ENCODE results near the gene CDA. TPM values are rescaled to one million over a fixed set of nuclear protein-coding genes. Genes with fewer than 3 reads are reported as not detected.

Gene CDA
- total and polyA plus RNA-seq, 2 donors (not counting 3 experiments of a cell fraction or from before 2014, with no cell fraction given), result 0.35 to 1.9 TPM

GRCh38 chr1:20618550-20618949, 29.7 kb downstream of the CDA start:
- Histone ChIP-seq H3K79me2 (ENCODE audit: control insufficient read depth, insufficient read depth, low read length) (no peaks in the 10 kb centered on the region), H3K9me3 (replicated peaks; ENCODE audit: control insufficient read depth, insufficient read depth, low read length) (no peaks in the 10 kb centered on the region)
- BruUV-seq (replicated peaks), result no TSS peak

DNA sequence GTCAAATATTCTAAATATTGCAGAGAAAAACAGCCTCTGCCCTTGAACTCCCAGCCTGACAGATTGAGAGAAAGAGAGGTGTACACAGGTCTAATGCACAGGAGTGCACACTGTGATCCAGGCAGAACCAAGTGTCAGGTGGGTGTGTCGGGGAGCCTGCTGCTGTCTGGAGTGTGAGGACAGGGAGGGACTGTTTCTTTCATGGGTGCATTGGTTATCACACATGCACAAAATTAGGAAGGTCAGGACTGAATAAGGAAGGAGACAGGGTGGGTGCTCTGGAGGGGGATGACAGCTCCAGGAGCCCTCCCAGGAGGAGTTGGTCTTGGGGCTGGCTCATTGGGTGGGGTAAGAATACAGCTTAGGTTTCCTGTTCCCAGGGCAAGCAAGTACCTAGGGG, 31.1 kb downstream of the CDA start:
- no peak overlapping the region for H3K4me3 ChIP-seq (replicated peaks in 1 of 3; ENCODE audit: insufficient read depth in 1 of 3, low read depth in 1 of 3, low read length in 3 of 3)
- H4K20me1 ChIP-seq (replicated peaks; ENCODE audit: control insufficient read depth, extremely low read depth, insufficient read depth, low read length), result no peaks in the 10 kb centered on the region
- ChIA-PET CTCF (interaction anchor here (2.2 kb wide), 1 partner anchor 13 kb away, joined by 8 read pairs; the partner anchor contains the start of gene PINK1), POLR2A (no interaction called here)
- H3K9me3 ChIP-seq (replicated peaks; ENCODE audit: control insufficient read depth, insufficient read depth, low read length), result no peaks in the 10 kb centered on the region
- H3K4me1 ChIP-seq (ENCODE audit: control insufficient read depth, extremely low read depth, insufficient read depth, low read length), result no peaks in the 10 kb centered on the region
- peaks cover 0 to 2% of the 10 kb centered on the region in 2 experiments for H3K27me3 ChIP-seq (ENCODE audit: control insufficient read depth in 2 of 2, insufficient read depth in 2 of 2, low read length in 2 of 2)
- H3K79me2 ChIP-seq (ENCODE audit: control insufficient read depth, insufficient read depth, low read length), result no peaks in the 10 kb centered on the region
- no TSS peak for BruUV-seq (replicated peaks)
- no peaks in the 10 kb centered on the region for H3K9me1 ChIP-seq (replicated peaks; ENCODE audit: control insufficient read depth, extremely low read depth, insufficient read depth, low read length)
- TF ChIP-seq POLR2A (IDR thresholded peaks at IDR 0.05; ENCODE audit: low read depth, low read length), result no peak
- TF ChIP-seq, protein P1, sequence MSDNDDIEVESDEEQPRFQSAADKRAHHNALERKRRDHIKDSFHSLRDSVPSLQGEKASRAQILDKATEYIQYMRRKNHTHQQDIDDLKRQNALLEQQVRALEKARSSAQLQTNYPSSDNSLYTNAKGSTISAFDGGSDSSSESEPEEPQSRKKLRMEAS (IDR thresholded peaks at IDR 0.05; ENCODE audit: insufficient read depth, insufficient read length), result no peak
- no peak for TF ChIP-seq CTCF (IDR thresholded peaks at IDR 0.05; ENCODE audit: extremely low read depth in 1 of 2, insufficient read depth in 1 of 2, low read depth in 1 of 2, low read length in 2 of 2)
- no peak for TF ChIP-seq EZH2 (IDR thresholded peaks at IDR 0.05; ENCODE audit: borderline replicate concordance, low read depth, low read length, severe bottlenecking)
- no peak for TF ChIP-seq FOS (IDR thresholded peaks at IDR 0.05; ENCODE audit: borderline replicate concordance, insufficient read depth, low read length)
- TF ChIP-seq JUN (IDR thresholded peaks at IDR 0.05; ENCODE audit: borderline replicate concordance, insufficient read depth, insufficient read length, low read depth), result no peak
- TF ChIP-seq MYC (IDR thresholded peaks at IDR 0.05; ENCODE audit: low read depth, low read length), result no peak
- TF ChIP-seq POLR2AphosphoS5 (IDR thresholded peaks at IDR 0.05; ENCODE audit: insufficient read depth, low read depth, low read length), result no peak
- no peak for TF ChIP-seq GATA2 (IDR thresholded peaks at IDR 0.05; ENCODE audit: insufficient read depth, insufficient read length, low read depth, low read length)
- dilution Hi-C loops (cut with MboI; ENCODE audit: extremely low pct_ligation_motif_present, low sequenced_read_pairs) (no loop called here), intact Hi-C loops (cut with micrococcal nuclease) (no loop called here)
- no peak overlapping the region for H3K4me2 ChIP-seq (ENCODE audit: insufficient read depth, low read length)
- DNase-seq (ENCODE audit: low read depth, low spot score) (no peak), FAIRE-seq (no peak)
- H3K36me3 ChIP-seq (ENCODE audit: control insufficient read depth in 2 of 2, extremely low read depth in 1 of 2, insufficient read depth in 2 of 2, low read length in 2 of 2), result no peaks in the 10 kb centered on the region
- no peak overlapping the region for H2AFZ ChIP-seq (ENCODE audit: low read depth, low read length)
- H3K9ac ChIP-seq (replicated peaks; ENCODE audit: extremely low read depth, insufficient read depth, low read length), result no peak overlapping the region
- H3K27ac ChIP-seq (ENCODE audit: insufficient read depth, low read depth, low read length), result no peak overlapping the region

More at GRCh38 chr1:20618550-20618949, 29.7 kb downstream of the CDA start:
- no peak overlapping the region for H3K27ac ChIP-seq (ENCODE audit: insufficient read depth, low read depth, low read length)
- H3K4me2 ChIP-seq (ENCODE audit: insufficient read depth, low read length), result no peak overlapping the region
- POLR2A ChIA-PET, result no interaction called here
- no peaks in the 10 kb centered on the region for H3K9me1 ChIP-seq (replicated peaks; ENCODE audit: control insufficient read depth, extremely low read depth, insufficient read depth, low read length)
- DNase-seq (ENCODE audit: low read depth, low spot score) (no peak), FAIRE-seq (no peak)
- no peak for TF ChIP-seq EZH2 (IDR thresholded peaks at IDR 0.05; ENCODE audit: borderline replicate concordance, low read depth, low read length, severe bottlenecking)
- TF ChIP-seq MYC (IDR thresholded peaks at IDR 0.05; ENCODE audit: low read depth, low read length), result no peak
- no peak for TF ChIP-seq POLR2A (IDR thresholded peaks at IDR 0.05; ENCODE audit: low read depth, low read length)
- TF ChIP-seq, protein P1 (IDR thresholded peaks at IDR 0.05; ENCODE audit: insufficient read depth, insufficient read length), result no peak
- TF ChIP-seq JUN (IDR thresholded peaks at IDR 0.05; ENCODE audit: borderline replicate concordance, insufficient read depth, insufficient read length, low read depth), result no peak
- TF ChIP-seq GATA2 (IDR thresholded peaks at IDR 0.05; ENCODE audit: insufficient read depth, insufficient read length, low read depth, low read length), result no peak
- no peak for TF ChIP-seq POLR2AphosphoS5 (IDR thresholded peaks at IDR 0.05; ENCODE audit: insufficient read depth, low read depth, low read length)
- intact Hi-C loops (cut with micrococcal nuclease) (no loop called here), dilution Hi-C loops (cut with MboI; ENCODE audit: extremely low pct_ligation_motif_present, low sequenced_read_pairs) (no loop called here)
- H3K36me3 ChIP-seq (ENCODE audit: control insufficient read depth in 2 of 2, extremely low read depth in 1 of 2, insufficient read depth in 2 of 2, low read length in 2 of 2), result no peaks in the 10 kb centered on the region
- H2AFZ ChIP-seq (ENCODE audit: low read depth, low read length), result no peak overlapping the region
- CTCF ChIA-PET, result interaction anchor here (1.6 kb wide), 1 partner anchor 43 kb away, joined by 7 read pairs; no protein-coding TSS in a partner anchor
- H3K9ac ChIP-seq (replicated peaks; ENCODE audit: extremely low read depth, insufficient read depth, low read length), result no peak overlapping the region
- no peak overlapping the region for H3K4me3 ChIP-seq (replicated peaks in 1 of 3; ENCODE audit: insufficient read depth in 1 of 3, low read depth in 1 of 3, low read length in 3 of 3)
- no peaks in the 10 kb centered on the region for H4K20me1 ChIP-seq (replicated peaks; ENCODE audit: control insufficient read depth, extremely low read depth, insufficient read depth, low read length)
- no peaks in the 10 kb centered on the region for H3K4me1 ChIP-seq (ENCODE audit: control insufficient read depth, extremely low read depth, insufficient read depth, low read length)
- no peaks in the 10 kb centered on the region for H3K27me3 ChIP-seq (ENCODE audit: control insufficient read depth in 2 of 2, insufficient read depth in 2 of 2, low read length in 2 of 2)
